GM19238 (cell line): ENCODE measurements around the gene OR10A6.

ENCODE experiments used
- DNase-seq: peaks from one replicate; pipeline ENCODE4 v3.0.0; 2011; ENCODE audit warnings: low spot score; ENCODE audit not compliant: insufficient read length

The OR10A6 gene, protein sequence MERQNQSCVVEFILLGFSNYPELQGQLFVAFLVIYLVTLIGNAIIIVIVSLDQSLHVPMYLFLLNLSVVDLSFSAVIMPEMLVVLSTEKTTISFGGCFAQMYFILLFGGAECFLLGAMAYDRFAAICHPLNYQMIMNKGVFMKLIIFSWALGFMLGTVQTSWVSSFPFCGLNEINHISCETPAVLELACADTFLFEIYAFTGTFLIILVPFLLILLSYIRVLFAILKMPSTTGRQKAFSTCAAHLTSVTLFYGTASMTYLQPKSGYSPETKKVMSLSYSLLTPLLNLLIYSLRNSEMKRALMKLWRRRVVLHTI

DNA sequence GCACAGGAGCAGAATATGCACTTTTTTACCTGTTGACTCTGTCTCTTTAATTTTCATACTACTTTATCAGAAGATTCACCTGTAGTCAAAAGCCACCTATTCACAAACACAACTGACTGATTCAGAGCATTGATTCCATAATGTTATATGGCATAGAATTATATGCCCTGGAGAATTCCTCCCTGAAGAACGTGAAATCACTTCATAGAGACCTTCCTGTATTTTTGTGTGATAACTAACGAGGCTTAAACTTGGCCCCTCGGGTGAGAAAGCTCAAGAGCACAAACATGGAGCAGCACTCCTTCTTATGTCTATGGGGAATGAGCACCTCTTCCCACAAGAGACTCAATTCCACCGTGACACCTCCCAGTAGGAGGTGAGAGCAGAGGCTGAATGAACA is at the start of gene OR10A6:
Gene OR10A6, minus strand, starts transcription at position 101 of the 400 bp plus-strand sequence. CDS start 2,606 bp downstream, outside the sequence.
- no peak for DNase-seq

DNA sequence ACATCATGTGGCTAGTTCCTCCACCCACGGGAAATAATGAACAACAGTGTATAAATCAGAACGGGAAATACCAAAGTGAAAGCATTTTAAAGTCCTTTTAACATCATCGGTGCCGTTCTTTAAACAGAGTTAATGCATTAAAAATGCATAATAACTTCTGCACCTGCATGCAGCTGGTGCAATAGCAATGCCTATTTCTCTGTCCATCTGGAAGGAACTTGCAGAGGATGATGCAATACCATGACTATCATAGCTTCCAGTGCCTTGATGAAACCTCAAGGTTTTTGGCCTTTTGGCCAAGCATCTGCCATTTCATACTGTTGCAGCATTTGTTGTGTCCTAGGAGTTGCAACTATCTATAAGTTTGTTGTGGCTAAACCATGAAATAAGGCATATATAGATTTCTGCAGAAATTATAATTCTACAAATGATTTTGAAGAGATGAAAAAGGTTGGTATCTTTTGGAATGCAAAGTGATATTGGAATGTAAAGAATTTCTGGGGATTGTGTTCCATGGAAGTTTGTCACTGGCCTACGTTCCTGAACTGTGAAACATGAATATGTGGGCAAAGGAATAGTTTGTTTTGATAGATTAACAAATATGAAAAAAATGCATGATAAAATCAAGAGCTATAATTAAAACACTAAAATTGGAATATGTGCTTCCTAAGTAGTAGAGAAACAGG is 46.3 kb upstream of the OR10A6 start:
- DNase-seq = no peak

DNA sequence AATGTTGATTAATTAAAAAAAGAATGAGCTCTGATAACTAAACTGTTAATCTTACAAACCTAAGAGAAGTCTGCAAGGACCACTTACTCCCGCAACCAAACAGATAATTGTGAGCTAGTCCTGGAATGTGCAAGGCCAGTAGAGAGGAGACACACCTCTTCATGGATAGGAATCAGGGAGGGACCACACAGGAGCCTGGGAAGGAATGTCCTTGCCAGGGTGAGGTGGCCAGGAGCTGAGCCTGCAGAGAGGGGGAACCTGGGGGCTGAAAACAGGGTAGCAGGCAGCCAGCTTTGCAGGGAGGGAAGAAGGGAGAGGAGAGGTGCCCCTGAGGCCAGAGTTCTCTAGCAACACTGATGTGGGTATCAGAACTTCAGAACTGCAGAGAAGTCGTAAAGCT is 43.6 kb upstream of the OR10A6 start:
- DNase-seq = no peak

DNA sequence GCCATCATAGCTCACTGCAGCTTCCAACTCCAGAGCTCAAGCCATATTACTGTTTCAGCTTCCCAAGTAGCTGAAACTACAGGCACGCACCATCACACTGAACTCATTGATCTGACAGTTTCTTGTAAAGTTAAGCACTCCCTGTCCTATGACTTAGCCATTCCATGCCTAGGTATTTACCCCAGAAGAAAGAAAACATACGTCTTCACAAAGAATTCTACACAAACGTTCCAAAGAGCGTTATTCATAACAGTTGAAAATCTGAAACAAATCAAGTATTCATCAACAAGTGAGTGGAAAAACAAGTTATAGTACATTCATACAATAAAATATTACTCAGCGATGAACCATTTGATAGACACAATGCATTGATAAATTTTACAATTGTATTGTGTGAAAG is 41.9 kb upstream of the OR10A6 start:
- DNase-seq = no peak

DNA sequence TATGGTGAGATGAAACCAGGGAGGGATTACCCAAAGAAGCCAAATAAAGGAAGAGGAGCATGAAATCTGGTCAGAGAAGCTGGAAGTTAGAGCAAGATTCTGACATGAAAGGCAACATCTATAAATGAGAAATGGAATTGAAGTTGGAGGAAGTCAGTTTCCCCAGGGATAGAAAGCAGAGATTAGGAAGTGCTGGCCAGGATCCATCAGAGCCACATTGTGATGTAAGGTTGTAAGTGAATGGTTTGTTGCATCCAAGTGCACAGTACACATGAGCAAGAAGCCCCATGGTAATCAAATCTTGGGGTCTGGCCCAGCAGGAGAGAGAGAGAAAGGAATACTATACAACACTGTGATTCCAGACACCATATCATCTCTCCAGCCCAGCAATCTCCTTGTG is 40.8 kb upstream of the OR10A6 start:
- no peak for DNase-seq

DNA sequence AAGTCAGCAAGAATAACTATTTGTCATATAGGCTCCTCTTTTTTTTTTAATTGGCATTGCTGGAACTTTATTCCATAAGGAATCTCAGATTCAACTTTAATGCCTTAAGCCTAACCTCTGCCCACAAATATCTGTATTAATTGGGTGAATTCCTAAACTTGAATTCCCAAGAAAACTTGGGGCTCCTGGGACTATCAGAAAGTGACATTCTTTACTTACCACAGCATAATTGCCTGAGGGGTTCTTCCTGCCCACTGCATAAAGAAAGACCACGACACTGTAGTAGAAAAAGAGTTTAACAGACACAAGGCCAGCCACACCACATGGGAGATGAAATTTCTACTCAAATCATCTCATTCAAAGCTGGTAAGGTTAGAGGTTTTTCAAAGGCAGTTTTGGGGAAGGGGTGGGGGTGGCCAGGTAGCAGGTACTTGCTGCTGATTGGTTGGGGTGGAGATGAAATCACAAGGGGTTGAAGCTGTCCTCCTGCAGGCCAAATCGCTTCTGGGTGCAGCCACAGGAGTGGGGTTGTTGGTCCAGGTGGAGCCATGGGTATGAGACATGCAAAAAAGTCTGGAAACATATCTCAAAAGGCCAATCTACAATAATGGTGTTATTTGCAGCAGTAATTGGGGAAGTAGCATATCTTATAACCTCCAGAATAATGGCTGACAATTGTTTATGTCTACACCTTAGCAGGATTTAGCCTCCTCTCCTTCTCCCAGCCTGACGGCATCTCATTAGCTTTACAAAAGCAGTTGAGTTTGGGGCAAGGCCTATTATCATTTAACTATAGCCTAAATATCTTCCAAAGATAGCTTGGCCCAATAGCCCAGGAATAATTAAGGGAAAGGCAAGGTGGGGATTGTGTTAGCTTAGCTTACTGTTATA is 38.9 kb upstream of the OR10A6 start:
- DNase-seq = no peak

DNA sequence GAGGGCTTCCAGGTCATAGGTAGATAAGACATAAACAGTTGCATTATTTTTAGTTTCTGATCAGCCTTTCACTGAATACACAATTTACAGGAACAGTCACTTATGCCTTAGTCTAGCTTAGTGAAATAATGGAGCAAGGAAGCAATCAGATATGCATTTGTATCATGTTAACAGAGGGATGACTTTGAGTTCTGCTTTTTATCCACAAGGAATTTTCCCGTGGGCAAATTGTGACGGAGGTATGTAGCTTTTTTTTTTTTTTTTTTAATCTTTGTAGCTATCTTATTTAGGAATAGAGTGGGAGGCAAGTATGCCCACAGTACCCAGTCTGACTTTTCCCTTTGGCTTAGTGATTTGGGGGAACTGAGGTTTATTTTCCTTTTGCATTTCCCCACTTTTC is 37.6 kb upstream of the OR10A6 start:
- DNase-seq = no peak

DNA sequence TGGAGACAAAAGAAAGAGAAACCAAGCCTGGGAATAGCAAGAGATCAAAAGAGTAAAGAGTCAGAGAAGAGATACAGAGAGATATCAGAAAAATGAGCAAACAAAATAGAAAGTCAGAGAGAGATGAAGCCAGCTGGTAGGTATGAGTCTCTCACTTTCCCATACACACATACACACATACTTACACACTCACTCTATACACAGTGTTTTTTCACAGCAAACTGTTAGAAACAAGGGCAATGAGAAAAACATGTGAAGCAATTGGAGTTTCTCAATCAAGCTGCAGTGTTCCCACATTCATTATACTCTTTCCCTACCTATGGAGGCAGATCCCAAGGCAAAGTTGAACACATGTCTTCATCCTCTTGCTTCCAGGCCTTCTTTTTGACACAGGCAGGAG is 36.8 kb upstream of the OR10A6 start:
- no peak for DNase-seq

DNA sequence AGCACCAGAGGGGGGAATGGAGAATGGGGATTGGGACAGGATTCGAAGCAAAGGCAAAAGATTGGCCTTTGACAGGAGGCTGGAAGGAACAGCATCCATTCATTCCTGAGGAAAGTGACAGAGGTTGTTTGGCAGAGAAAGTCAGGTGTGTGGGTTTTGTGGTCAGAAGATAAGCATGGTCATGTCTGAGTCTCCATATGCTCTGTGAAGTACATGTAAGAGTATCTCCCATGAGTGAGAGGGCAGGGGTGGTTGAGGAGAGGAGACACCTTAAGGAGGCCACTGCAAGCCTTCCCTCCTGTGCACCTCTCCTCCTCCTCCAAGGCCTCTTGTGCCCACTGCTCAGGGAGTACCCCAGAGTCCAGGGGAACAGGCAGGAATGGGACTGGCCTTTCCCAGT is 36.0 kb upstream of the OR10A6 start:
- no peak for DNase-seq

DNA sequence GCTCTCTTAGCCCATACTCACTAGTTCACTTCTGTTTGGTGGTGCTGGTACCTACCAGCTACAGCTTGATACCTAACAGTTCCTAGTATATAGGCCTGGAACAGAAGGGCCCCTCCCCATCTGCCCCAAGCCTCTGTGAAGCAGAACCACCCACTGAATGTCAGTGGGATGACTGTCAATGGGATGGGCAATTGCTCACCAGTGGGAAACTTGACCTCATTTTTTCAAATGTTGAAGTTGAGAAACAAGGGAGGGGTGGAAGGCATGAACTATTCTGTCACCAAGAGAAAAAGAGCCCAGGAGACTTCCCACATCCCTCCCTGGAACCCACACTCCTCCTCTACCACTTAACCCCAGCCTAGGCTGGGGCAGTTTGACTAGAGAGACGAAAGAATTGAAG is 34.3 kb upstream of the OR10A6 start, which contains the start of gene NLRP10:
Gene NLRP10, minus strand, starts transcription at position 62 of the 400 bp plus-strand sequence. CDS start 1,952 bp downstream, outside the sequence.
- no peak for DNase-seq

DNA sequence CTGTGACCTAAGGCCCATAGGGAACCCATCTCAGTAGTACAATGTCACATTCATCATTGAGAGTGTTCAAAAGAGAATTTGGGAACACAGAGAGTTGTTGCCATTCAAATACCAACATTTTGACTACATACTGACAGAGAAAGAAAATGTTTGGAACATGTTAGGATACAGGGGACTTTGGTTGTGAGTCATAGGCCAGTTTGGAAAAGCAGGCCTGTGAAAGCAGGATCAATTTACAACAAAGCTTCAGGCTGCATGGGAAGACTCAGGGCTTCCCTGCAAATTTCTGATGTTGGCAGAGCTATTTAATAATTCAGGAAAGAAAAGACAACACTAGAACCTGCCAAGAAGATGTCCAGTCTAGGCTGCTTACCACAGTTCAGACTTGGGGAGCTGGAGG is 33.8 kb upstream of the OR10A6 start:
- DNase-seq = no peak

DNA sequence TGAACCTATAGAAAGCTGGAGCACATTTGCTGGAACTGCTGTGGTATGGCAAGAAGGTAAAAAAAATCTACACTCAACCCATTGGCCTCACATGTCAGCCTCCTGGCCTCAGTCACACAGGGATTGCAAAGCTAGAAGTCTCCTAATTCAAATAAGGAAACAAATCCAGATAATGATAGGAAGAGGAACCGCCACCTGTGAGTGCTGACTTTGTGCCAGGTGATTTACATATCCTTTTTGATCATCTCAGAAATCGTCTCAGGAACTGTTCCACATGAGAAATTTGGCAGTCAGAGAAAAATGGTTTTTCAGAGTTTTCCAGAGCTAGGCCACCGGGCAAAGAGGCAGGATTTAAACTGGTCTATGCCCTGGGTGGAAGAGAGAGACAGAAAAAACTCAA is 33.2 kb upstream of the OR10A6 start:
- DNase-seq = no peak

DNA sequence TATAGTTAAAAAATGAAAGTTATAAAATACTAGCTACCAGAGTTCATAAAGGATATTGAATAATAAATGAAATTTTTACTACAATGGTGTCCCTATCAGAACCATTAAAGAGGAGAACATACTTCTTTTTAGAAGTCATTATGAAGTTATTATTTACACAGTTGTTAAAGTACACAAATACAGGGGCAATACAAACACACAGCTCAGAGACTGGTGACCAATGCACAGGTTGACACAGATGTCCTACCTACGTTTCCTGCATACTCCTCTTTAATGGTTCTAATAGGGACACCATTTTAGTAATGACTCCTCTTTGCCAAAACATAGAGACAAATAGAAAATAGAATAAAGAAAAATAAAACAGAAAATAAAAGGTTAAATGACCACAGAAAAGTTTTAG is 24.1 kb upstream of the OR10A6 start:
- DNase-seq = no peak

DNA sequence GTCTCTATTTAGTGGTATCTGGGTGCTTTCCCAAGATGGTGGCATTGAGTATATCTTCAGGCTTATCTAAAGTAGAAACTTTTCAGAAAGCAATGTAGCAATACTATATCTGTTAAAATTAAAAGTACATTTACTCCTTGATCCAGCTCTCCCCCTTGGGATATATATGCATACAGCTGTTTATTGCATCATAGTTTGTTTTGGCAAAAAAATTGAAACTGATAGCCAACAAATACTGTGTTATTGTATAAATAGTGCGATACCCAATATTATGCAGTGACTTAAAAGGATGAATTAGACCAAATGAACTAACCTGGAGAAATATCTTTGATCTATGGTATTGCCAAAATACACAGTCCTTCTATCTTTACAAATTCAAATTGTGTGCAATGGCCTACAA is 18.9 kb upstream of the OR10A6 start:
- no peak for DNase-seq

DNA sequence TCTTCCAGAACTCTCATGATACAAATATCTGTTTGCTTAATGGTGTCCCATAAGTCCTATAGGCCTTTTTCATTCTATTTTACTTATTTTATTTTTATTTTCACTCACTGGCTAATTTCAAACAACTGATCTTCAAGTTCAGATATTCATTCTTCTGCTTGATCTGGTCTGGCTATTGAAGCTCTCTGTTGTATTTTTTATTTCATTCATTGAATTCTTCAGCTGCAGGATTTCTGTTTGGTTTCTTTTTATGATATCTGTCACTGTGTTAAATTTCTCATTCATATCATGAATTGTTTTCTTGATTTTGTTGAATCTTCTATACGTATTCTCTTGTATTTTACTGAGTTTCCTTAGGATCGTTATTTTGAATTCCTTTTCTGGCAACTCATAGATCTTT is 13.1 kb upstream of the OR10A6 start:
- DNase-seq = no peak

DNA sequence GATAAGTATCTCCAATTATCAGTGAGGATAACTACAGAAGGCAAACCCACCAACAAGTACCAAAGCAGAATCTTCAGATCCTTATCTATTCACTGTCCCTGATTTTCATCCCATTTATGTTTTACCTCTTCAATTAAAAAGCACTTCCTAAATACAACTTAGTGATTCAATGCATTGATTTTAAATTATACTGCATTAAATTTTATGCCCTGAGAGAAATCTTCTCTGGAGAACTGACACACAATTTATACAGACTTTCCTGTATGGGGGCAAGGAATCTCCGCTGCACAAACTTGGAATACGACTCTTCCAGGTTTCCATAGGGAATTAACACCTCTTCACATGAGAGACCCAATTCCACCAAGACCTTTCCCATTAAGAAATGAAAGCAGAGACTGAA is 10.5 kb upstream of the OR10A6 start, which contains the start of gene OR10A3:
Gene OR10A3, minus strand, starts transcription at position 101 of the 400 bp plus-strand sequence. CDS start 2,188 bp downstream, outside the sequence.
- DNase-seq = no peak

DNA sequence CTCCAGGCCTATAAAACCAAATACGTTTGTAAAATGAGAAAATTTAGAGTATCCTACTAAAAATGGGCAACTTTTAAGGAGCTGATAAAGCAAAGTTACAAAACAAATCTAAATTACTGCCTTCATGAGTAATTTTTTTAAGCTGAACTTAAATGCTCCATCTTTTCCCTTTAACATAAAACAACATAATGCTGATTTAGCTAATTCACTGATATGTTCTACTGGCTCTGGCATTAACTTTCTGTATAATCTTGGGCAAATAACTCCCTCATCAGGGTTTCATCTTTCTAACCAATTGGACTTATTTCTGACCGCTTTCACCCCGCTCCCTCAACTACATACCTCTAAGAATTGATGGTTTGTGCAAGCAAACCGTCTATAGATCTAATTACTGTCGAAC is 10.1 kb upstream of the OR10A6 start:
- DNase-seq = no peak

DNA sequence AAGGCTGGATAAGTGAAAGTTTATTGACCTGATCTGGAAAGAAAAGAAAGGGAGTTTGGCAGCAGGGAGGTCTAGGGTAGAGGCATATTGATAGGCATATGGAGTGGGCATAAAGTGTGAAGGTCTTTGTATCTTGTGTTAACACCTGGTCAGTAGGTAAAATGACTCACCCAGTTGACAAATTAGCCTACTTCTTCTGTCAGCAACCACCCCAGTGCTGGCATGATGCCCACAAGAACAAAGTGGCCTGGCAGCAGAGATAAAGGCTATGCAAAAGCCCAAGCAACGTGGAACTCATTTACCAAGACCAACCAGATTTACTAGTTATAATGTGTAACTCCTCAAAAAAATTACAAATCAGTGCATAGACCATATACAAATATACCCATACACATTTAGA is 5.5 kb upstream of the OR10A6 start:
- no peak for DNase-seq

DNA sequence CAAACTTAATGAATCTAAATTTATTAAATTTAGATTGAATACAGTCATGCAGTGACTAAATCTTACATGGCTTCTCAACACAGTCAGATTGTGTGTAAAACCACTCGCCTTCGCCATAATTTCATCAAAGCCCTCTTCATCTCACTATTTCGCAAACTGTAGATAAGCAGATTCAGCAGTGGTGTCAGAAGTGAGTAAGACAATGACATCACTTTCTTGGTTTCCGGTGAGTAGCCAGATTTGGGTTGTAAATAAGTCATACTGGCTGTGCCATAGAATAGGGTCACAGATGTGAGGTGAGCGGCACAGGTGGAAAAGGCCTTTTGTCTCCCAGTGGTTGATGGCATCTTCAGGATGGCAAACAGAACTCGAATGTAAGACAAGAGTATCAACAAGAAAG is 3.4 kb downstream of the OR10A6 start:
- DNase-seq = no peak

DNA sequence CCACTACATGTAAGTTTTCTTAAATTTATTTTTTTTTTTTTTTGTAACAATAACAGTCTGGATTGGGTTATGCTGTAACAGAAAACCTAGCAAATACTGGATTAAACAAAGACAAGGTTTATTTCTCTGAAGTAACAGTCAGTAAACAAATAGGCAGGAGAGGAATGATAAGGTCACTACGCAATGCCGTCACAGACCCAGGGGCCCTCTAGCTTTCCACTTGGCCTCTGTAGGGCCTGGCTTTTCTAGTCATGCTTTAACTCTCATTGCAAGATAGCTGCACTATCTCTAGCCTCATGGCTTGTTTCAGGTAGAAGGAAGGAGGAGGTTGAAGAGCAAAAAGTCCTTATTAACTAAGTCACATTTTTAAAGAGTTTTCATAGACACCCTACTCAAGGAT is 6.5 kb downstream of the OR10A6 start:
- DNase-seq = no peak

DNA sequence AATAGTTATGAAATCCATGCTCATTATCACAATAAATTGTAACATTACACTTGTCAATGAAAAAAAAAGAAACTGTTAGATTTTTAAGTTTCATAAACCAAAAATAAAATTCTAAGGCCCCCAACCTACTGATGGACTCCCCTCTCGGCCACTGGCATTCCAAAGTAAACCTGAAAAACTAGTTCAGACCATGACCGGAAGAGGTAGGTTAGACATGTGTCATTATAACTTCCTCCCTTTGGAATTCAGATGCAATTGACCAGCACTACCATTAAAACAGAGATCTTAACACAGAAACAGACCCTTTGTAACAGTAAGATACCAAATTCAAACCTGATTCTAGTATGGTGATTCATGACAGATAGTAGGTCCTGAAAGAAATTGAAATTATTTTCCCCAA is 12.9 kb downstream of the OR10A6 start:
- DNase-seq = no peak

DNA sequence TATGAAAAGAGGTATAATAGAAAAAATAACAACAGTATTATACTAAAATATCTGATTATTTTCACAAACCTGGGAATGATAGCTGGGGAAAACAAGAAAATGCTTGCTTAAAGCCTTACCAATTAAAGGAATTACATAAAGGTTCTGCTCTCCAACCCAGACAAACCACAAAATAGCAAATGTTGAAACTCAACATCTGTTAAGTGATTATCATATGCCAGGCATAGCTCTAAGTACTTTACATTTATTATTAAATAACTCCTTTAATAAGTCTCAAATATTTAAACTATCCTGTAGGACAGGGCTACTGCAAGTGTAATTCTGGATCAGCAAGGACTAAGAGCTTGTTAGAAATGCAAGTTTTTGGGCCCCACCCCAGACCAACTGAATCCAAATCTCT is 20.1 kb downstream of the OR10A6 start:
- DNase-seq = no peak
